GM20000 (cell line): Measurements from ENCODE around the gene GPX6.

Experiments used
- DNase-seq: peaks from one replicate; pipeline ENCODE4 v3.0.0; 2012; ENCODE audit warnings: low spot score
- CTCF ChIP-seq: IDR thresholded peaks from 2 replicates; pipeline ENCODE4 v1.5.1; 2012; ENCODE audit warnings: mild to moderate bottlenecking, control low read depth; ENCODE audit errors: extremely low read depth, missing control alignments

Gene GPX6

GRCh38 chr6:28468056-28468455 lies 47.5 kb downstream of the GPX6 start:
- no peak for DNase-seq
- TF ChIP-seq CTCF = no peak

- DNase-seq = no peak
- TF ChIP-seq CTCF = no peak
These were observed 53.2 kb downstream of the GPX6 start for GRCh38 chr6:28462401-28462800.

GRCh38 chr6:28458568-28458967 lies 57.0 kb downstream of the GPX6 start:
- TF ChIP-seq CTCF = no peak
- DNase-seq = no peak
